Activated CD4-positive, alpha-beta T cell treated with anti-CD3 and anti-CD28 coated beads for 1 hour (primary cell): Measurements from ENCODE around the gene JDP2.
"Not testable (repeated sequence)": the region's sequence is repeated elsewhere in the genome, so short reads cannot be mapped to it uniquely, and the experiment has no call there.

Experiments used
- DNase-seq: peaks from one replicate; pipeline ENCODE4 v3.0.0-alpha.2; 2020

Gene JDP2

DNA sequence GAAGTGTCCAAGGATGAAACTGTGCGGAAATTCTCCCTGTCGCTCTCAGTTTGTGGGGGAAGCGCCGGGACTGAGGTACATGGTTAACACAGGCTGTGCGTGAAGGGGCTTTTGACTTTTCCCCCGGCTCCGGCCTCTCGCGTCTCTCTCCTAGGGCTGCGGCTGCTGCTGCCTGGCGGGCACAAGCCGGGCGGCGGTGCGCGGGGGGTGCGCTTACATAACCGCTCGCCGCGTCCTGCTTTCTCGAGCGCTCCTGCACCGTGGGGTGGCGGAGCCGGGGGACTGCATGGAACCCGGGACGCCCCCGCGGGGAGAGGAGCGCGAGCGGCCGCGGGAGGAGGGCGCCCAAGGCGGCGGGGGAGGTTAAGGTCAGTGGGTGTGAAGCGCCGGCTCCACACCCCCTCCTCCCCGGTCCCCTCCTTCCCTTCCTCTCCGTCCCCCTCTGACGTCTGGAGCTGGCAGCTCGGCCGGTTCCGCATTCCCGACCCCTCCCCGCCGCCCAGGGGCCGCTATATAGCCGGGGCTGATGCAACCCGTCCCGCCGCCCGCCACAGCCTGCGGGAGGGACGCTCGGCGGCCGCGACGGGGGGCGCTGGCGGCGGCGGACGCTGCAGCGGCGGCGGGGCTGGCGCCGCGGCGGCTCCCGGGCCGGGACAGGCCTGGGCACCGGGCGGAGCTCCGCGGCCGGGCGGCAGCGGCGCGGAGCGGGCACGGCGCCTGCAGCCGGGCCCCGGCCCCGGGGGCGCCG, at the start of gene JDP2:
Gene JDP2, plus strand, starts transcription at position 541 of the 748 bp plus-strand sequence. CDS start 9,899 bp downstream, outside the sequence.
- DNase-seq = peak; percentile 29

- DNase-seq = no peak
Measured at GRCh38 chr14:75379246-75379929, 48.4 kb upstream of the JDP2 start.

- no peak for DNase-seq
Measured at GRCh38 chr14:75379930-75380270, 47.9 kb upstream of the JDP2 start.

DNA sequence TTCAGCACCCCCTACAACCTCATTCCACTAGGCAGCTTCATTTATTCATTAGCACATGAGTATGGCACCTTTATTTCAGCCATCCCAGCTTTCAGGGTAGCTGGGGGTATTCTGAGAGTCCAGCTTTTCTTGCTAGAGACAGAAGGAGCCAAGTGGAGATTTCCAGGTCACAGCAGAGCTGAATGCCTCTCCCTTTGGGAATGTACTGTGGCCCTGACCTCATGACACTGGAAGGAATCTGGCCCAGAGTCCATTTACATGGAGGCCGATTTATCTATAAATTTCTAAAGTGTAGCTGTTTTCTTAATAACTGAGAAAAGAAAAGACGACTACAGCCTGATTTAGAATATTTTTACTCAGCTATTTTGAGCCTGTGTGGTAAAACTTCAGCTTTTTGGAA, 47.2 kb upstream of the JDP2 start:
- no peak for DNase-seq

GRCh38 chr14:75381642-75382041, 46.2 kb upstream of the JDP2 start:
- DNase-seq = no peak

- not testable (repeated sequence) for DNase-seq
Measured at GRCh38 chr14:75383219-75383618, 44.6 kb upstream of the JDP2 start.

GRCh38 chr14:75383721-75384120, 44.1 kb upstream of the JDP2 start:
- DNase-seq = no peak

- DNase-seq = no peak
Measured at GRCh38 chr14:75389679-75390078, 38.1 kb upstream of the JDP2 start.

DNA sequence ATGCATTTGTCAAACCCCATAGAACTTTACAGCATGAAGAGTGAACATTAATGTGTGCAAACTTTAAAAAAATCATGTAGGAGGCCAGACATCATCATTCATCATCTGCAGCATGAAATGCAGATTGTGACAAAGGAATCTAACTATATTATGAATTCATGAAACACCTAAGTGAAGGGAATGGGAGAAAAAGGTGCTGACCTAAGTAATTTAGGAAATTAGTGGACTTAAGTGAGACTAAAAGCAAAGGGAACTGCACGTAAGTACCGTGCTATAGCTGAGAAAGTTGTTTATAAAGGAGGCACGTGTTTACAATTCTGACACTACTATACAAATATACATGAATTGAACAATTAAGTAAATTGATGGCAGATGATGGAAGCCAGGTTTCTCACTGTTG, 37.6 kb upstream of the JDP2 start:
- DNase-seq = no peak

DNA sequence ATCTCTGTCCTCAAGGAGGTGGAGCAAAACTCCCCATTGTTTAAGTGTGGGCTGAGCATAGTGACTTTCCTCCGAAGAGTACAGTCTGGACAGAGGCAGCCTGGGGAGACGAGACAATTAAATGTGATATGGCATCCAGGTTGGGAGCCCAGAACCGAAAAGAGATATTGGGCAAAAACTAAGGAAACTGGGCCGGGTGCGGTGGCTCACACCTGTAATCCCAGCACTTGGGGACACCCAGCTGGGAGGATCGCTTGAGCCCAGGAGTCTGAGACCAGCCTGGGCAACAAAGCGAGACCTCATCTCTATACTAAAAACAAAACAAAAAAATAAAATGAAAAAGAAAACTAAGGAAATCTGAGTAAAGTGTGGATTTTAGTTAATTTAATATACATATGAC, 35.9 kb upstream of the JDP2 start:
- no peak for DNase-seq

GRCh38 chr14:75392686-75393641, 34.9 kb upstream of the JDP2 start:
- DNase-seq = no peak

DNA sequence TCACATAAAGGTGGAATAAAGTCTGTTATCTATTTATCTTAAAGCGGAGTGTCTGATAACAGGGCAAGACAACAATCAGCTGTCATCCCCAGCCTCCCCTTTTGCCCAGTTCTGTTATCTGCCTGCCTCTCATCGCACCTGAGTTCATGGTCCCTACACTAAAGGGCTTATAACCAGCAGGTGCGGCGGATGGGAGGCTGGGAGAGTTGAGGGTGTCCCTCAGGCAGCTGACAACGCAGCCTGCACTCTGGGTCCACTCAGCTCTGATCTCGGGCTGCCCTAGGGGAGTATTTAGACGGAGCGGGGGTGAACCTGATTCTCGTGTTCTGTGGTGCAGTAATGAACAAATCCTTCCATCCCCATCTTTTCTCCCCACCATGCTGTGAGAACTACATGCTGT, 34.0 kb upstream of the JDP2 start:
- no peak for DNase-seq

GRCh38 chr14:75395862-75396261, 32.0 kb upstream of the JDP2 start:
- no peak for DNase-seq

GRCh38 chr14:75399321-75399720, 28.5 kb upstream of the JDP2 start:
- no peak for DNase-seq

- DNase-seq = no peak
Measured at GRCh38 chr14:75399843-75400775, 27.7 kb upstream of the JDP2 start.

DNA sequence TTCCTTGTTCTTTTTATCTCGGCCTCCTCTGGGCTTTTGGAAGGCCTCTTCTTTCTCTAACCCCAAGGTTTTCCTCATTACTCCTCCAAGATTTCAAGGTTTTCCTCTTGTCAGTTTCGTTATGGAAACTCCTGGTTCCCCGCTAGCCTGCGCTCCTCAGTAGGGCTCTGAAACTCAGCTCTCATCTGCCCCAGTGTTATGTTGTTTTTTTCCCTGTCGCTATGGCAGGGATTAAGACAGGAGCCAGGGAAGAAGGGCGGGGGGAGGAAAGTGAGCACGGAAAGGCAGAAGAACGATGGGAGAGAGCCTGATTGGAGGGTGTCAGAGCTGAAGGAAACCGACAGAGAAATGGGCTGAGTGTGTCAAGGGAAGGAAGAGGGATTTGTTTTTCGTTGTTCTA, 26.5 kb upstream of the JDP2 start:
- DNase-seq = no peak

- no peak for DNase-seq
Measured at GRCh38 chr14:75402867-75403413, 24.9 kb upstream of the JDP2 start.

GRCh38 chr14:75404847-75405246, 23.0 kb upstream of the JDP2 start:
- DNase-seq = no peak

DNA sequence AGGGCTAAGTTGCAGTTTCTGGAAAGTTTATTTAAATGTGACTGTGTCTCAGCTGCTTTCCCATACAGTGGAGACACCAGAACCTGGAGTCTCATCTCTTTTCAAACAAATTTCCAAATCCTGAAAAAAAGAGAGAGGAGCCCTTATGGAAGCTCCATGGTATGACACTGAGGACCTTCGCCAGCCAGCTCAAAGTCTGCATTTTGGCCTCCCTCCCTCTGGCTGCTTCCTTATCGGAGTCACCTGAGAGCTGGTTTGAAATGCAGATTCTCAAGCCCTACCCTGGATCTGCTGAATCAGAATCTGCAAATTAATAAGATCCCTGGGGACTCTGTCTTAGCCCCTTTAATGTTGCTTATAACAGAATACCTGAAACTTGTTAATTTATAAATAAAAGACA, 21.7 kb upstream of the JDP2 start:
- no peak for DNase-seq

- DNase-seq = no peak
Measured at GRCh38 chr14:75406856-75407255, 21.0 kb upstream of the JDP2 start.

DNA sequence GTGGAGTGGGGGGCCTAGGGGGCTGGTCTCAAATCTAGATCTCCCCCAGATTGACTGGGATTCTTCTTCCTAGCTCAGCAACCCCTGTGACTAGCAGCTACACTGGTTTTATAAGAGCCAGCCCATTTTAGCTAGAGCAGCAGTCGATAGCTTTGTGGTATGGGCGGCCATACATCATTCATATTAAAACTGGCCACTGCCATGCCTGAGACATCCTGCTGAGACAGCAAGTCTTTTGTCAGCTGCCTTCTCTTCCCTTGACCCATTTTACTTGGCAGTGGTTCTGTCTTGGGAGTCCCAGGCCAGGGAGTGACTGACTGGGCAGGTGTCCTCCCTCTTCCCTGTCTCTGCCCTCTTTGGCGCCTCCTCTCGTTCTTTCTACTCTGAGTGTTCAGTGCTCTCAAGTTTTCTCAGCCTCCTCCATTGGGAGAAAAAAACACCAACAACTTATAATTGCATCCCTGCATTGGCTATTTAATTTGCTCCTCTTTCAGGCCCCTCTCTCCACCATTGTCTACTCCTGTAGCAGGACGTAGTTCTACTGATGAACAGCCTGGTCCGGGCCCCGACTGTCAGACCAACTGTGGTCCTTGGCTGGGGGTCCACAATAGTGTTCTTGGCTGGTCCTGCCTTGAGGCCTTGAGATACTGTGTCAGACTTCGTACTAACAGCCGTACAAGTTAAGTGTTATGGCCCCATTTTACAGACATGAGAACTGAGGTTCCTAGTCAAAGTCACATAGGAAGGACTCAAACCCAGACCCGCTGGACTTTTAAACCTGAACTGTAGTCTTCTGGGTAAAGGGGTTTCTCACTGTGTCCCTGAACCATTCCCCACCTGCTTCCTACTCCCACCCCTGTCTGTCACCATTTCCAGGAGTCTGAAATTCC, 18.3 kb upstream of the JDP2 start:
- no peak for DNase-seq
